Right lobe of liver (tissue), 6 donors: Measurements from ENCODE around the gene SGO2. TPM values are rescaled to one million over a fixed set of nuclear protein-coding genes. Genes with fewer than 3 reads are reported as not detected.

Experiments used
- ATAC-seq, 4 donors: fragments of 200-7000 bp; cut with Tn5 transposase; one replicate each; pipeline ENCODE4 v1.9.1; 2020; ENCODE audit warnings: mild to moderate bottlenecking in 4 of 4, moderate library complexity in 4 of 4
- DNase-seq, 3 donors: peaks; one replicate each; pipeline ENCODE4 v3.0.0-alpha.2; 2020
- H3K27ac ChIP-seq, 3 donors: fragments of 200-600 bp; one replicate each; pipeline ENCODE4 v1.8.0; 2022
- H3K27me3 ChIP-seq, 2 donors: fragments of 200-600 bp; one replicate each; pipeline ENCODE4 v1.8.0; 2022
- H3K36me3 ChIP-seq, 4 donors: fragments of 200-600 bp; sonication (generic) in 1 of 4; one replicate each; pipeline versions ENCODE4 v1.5.1 to v1.8.0; 2017 to 2022; ENCODE audit warnings: control low read depth in 1 of 4
- H3K4me1 ChIP-seq, 4 donors: fragments of 200-600 bp; sonication (generic) in 1 of 4; one replicate each; pipeline versions ENCODE4 v1.5.1 to v1.8.0; 2017 to 2022; ENCODE audit warnings: control low read depth in 1 of 4
- H3K4me3 ChIP-seq, 3 donors: fragments of 200-600 bp; one replicate each; pipeline ENCODE4 v1.8.0; 2022
- H3K9me3 ChIP-seq, 4 donors: fragments of 200-600 bp; sonication (generic) in 1 of 4; one replicate each; pipeline versions ENCODE4 v1.5.1 to v1.8.0; 2017 to 2022; ENCODE audit warnings: control low read depth in 1 of 4
- CTCF ChIP-seq, 4 donors: fragments of 200-600 bp in 3 of 4; fragments of 450-650 bp in 1 of 4; IDR thresholded peaks; one replicate each; pipeline versions ENCODE4 v1.5.1 to v1.8.0; 2016 to 2022; ENCODE audit warnings: antibody characterized with exemption in 4 of 4, mild to moderate bottlenecking in 2 of 4
- POLR2A ChIP-seq: fragments of 450-650 bp; IDR thresholded peaks from one replicate; pipeline ENCODE4 v1.6.1; 2017; ENCODE audit warnings: antibody characterized with exemption, mild to moderate bottlenecking
- WGBS: methylation state at CpG from one replicate; pipeline ENCODE4 v1.1.6; 2018; ENCODE audit warnings: low coverage, low lambda C conversion rate; ENCODE audit not compliant: insufficient coverage; ENCODE audit errors: missing lambda C conversion rate; 5-methylcytosine and 5-hydroxymethylcytosine counted together
- intact Hi-C, 2 donors: fragments of 100-400 bp; cut with DNase I; formaldehyde crosslinking; loops; one replicate each; pipeline versions ENCODE4 v1.11.2 to v1.14.1; 2022
- total RNA-seq, 6 experiments: library from RNA; depleted of rRNA in 2 of 6; stranded (reverse); fragments of >200 nt in 2 of 6; fragmentation: NEBNext Ultra II Directional in 3 of 6; extraction: Animal tissue kit (Norgen Biotek cat#: 25700) in 3 of 6; gene quantifications; one replicate each; pipeline versions ENCODE4 v1.1.0 to v1.2.4, GENCODE V29; 2016 to 2023
- donor health status: DM: no; HTN: yes; CAD: no.
- donor health status: DM: no; HTN: no; CAD: no.
- donor health status: DM: no; HTN: no; CAD: no.
- donor health status: DM: no; HTN: yes; CAD: no.
- donor health status: DM: no; HTN: yes; CAD: no.

The SGO2 gene
- total RNA-seq, 6 experiments from 2014 or later = 0.37 to 1.8 (median 0.92) TPM

GRCh38 chr2:200490001-200490400, 36.0 kb upstream of the SGO2 start:
- H3K27ac ChIP-seq = no peak overlapping the region
- H3K27me3 ChIP-seq = no peaks in the 10 kb centered on the region
- TF ChIP-seq CTCF (IDR thresholded peaks at IDR 0.05) = no peak
- no peak for TF ChIP-seq POLR2A
- DNase-seq = no peak
- no peaks in the 10 kb centered on the region for H3K4me1 ChIP-seq
- 95% methylated on average over 14 of the region's 22 CpGs for WGBS
- no peak for ATAC-seq
- no peaks in the 10 kb centered on the region for H3K9me3 ChIP-seq
- no peak overlapping the region for H3K4me3 ChIP-seq
- H3K36me3 ChIP-seq = peaks cover 0 to 21% (median 2%) of the 10 kb centered on the region in 4 donors
- intact Hi-C loops = no loop called here

DNA sequence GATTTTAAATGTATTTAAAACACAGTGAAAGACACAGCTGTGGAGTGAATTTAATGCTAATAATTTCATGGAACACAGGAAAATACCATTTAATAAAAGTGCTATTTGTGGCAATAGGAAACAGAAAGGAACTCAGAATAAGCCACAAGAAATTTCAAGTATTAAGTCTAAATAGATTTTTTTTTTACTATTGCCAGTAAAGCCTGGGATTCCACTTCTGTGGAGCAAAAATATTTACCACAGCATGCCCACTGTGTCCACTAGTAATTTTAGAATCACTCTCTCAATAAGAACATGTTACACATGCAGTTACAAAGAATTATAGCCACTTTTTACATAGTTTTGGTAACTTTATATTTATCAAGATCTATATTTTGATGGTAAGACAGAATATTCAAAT, 33.4 kb upstream of the SGO2 start:
- Histone ChIP-seq H3K9me3 (no peaks in the 10 kb centered on the region), H3K4me3 (no peak overlapping the region), H3K36me3 (peaks cover 0 to 30% (median 4%) of the 10 kb centered on the region in 4 donors), H3K27me3 (no peaks in the 10 kb centered on the region), H3K4me1 (no peaks in the 10 kb centered on the region), H3K27ac (no peak overlapping the region)
- ATAC-seq = no peak
- TF ChIP-seq POLR2A (no peak), CTCF (IDR thresholded peaks at IDR 0.05) (no peak)
- DNase-seq = no peak
- intact Hi-C loops = no loop called here

DNA sequence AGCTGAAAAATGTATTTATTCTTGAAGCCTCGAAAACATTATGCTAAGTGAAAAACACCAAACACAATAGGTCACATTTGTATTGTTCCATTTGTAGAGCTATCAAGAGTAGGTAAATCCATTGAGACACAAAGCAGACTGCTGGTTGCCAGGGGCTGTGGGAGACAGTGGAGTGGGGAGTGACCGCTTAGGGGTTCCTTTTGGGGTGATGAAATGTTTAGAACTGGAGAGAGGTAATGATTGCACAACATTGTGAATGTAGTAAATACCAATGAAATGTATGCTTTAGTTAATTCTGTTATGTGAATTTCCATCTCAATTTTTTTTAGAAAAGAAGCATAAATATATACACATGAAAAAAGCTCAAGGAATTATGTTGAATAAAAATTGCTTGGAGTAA, 32.0 kb upstream of the SGO2 start:
- no peak for ATAC-seq
- Histone ChIP-seq H3K27me3 (no peaks in the 10 kb centered on the region), H3K27ac (no peak overlapping the region), H3K4me1 (no peaks in the 10 kb centered on the region), H3K4me3 (no peak overlapping the region), H3K9me3 (no peaks in the 10 kb centered on the region), H3K36me3 (peaks cover 0 to 38% (median 8%) of the 10 kb centered on the region in 4 donors)
- intact Hi-C loops = no loop called here
- TF ChIP-seq CTCF (IDR thresholded peaks at IDR 0.05) (no peak), POLR2A (no peak)
- DNase-seq = no peak
- 48% methylated on average over 2 of the region's 2 CpGs for WGBS

- intact Hi-C loops = no loop called here
- no peak overlapping the region for H3K27ac ChIP-seq
- H3K36me3 ChIP-seq = peaks cover 0 to 27% (median 8%) of the 10 kb centered on the region in 4 donors
- H3K9me3 ChIP-seq = no peaks in the 10 kb centered on the region
- DNase-seq (no peak), ATAC-seq (no peak)
- WGBS = no CpG with 5 or more reads among the region's 1 CpG
- no peak for TF ChIP-seq CTCF (IDR thresholded peaks at IDR 0.05)
- no peak for TF ChIP-seq POLR2A
- no peaks in the 10 kb centered on the region for H3K4me1 ChIP-seq
- H3K4me3 ChIP-seq = no peak overlapping the region
- H3K27me3 ChIP-seq = no peaks in the 10 kb centered on the region
Measured at GRCh38 chr2:200496696-200497095, 29.3 kb upstream of the SGO2 start.
